GM06990 (cell line): ENCODE data around the gene CNTNAP5.

Experiments
- DNase-seq: peaks from one replicate; pipeline ENCODE4 v3.0.0-alpha.2; 2011; ENCODE audit not compliant: insufficient read length; ENCODE audit errors: extremely low read depth
- H3K27me3 ChIP-seq: replicated peaks from 2 replicates; pipeline ENCODE4 v1.6.0; 2011; ENCODE audit warnings: low read length; ENCODE audit not compliant: control insufficient read depth, insufficient read depth
- H3K36me3 ChIP-seq: 2 replicates; pipeline ENCODE4 v1.5.1; 2011; ENCODE audit warnings: low read length; ENCODE audit not compliant: control insufficient read depth, insufficient read depth
- H3K4me3 ChIP-seq: replicated peaks from 2 replicates; pipeline ENCODE4 v1.5.1; 2011; ENCODE audit warnings: low read depth, mild to moderate bottlenecking, control low read depth, low read length
- TF ChIP-seq, protein P1 (sequence below): IDR thresholded peaks from 2 replicates; pipeline ENCODE4 v1.5.1; 2011; ENCODE audit warnings: low read length, control low read depth, mild to moderate bottlenecking, inconsistent platforms; ENCODE audit not compliant: insufficient read depth, poor library complexity, severe bottlenecking

CNTNAP5 gene

DNA sequence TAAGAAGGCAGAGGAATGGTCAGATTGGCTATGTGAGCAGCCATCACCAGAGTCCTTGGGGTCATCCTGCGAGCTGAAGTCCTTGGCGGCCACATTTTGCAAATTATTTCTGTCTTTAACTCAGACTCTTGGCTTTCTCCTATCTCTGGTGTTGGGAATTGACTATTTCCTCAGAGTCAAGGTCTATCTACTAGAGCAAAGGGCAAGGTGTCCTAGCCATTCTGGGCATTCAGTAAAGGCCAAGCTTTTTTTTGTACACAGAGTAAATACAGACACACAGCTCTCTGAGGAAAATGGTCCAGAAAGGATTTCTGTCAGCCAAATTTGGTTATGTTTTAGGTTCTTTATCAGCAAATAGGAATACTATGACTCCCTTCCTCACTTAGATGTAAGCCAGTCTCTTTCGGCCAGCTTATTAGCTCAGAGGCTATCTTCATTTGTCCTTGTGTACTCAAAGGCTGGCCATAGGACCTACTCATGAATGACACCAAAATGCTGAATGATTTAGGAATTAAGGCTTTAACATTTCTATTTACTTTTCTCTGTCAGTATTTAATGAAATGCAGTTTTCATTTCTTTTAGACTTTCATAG lies 146.5 kb downstream of the CNTNAP5 start:
- no peak for DNase-seq
- H3K4me3 ChIP-seq: no peak overlapping the region
- H3K36me3 ChIP-seq: no peaks in the 10 kb centered on the region
- no peaks in the 10 kb centered on the region for H3K27me3 ChIP-seq
- TF ChIP-seq, protein P1, sequence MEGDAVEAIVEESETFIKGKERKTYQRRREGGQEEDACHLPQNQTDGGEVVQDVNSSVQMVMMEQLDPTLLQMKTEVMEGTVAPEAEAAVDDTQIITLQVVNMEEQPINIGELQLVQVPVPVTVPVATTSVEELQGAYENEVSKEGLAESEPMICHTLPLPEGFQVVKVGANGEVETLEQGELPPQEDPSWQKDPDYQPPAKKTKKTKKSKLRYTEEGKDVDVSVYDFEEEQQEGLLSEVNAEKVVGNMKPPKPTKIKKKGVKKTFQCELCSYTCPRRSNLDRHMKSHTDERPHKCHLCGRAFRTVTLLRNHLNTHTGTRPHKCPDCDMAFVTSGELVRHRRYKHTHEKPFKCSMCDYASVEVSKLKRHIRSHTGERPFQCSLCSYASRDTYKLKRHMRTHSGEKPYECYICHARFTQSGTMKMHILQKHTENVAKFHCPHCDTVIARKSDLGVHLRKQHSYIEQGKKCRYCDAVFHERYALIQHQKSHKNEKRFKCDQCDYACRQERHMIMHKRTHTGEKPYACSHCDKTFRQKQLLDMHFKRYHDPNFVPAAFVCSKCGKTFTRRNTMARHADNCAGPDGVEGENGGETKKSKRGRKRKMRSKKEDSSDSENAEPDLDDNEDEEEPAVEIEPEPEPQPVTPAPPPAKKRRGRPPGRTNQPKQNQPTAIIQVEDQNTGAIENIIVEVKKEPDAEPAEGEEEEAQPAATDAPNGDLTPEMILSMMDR: no peak

DNA sequence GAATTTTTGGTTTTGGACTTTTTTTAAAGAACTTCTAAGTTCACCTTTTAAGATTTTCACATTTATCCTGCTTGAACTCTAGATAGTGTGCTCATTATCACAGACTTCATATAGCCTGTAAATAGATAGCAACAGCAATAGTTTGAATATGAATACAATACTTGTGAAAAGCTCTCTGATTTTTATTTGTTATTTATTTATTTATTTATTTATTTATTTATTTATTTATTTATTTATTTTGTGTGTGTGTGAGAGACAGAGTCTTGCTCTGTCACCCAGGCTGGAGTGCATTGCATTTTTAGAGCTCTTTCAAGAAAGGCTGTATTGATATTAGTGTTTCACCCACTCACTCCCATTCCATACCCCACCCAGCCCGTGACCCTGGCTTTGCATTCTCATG lies 153.6 kb downstream of the CNTNAP5 start:
- H3K27me3 ChIP-seq: no peaks in the 10 kb centered on the region
- no peak overlapping the region for H3K4me3 ChIP-seq
- TF ChIP-seq, protein P1: no peak
- no peak for DNase-seq
- no peaks in the 10 kb centered on the region for H3K36me3 ChIP-seq

DNA sequence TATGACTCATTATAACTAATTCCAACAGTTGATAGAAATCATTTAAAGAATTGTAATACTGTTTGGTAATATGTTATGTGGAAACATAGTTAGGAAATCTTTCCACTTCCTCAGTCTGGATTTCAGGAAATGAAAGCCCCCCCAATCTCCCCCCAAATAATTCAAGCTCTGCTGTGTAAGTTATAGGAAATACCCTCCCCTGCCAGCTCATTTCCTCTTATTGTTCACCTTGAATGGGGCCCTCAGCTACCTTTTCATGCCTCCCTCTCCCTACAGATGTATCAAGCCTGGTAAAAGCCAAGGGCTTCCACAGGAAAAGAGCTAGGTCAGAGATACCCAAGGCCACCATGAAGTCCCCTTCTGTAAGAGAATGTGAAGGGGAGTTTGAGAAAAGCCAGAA lies 155.5 kb downstream of the CNTNAP5 start:
- no peak for DNase-seq
- Histone ChIP-seq H3K36me3 (no peaks in the 10 kb centered on the region), H3K4me3 (no peak overlapping the region), H3K27me3 (no peaks in the 10 kb centered on the region)
- TF ChIP-seq, protein P1: no peak

GRCh38 chr2:124186801-124187200 lies 161.7 kb downstream of the CNTNAP5 start:
- Histone ChIP-seq H3K27me3 (no peaks in the 10 kb centered on the region), H3K4me3 (no peak overlapping the region), H3K36me3 (no peaks in the 10 kb centered on the region)
- DNase-seq: no peak
- TF ChIP-seq, protein P1: no peak

DNA sequence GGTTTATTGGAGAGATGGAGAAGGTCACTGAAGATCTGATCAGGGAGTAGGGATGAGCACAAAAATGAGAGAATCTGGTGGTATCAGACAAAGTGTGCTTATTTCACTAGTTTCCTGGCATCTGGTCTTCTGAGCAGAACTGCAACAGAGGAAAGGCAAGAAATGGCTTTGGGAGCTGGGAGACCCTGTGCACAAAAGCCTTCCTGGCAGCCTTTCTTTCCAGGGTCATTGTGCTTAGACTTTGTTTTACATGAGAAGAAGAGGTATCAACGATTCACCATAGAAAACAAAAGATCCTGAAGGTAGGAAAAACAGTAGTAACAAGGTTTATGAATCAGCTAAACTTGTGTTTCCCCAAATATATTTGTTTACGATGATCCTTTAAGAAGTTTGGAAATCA lies 162.9 kb downstream of the CNTNAP5 start:
- Histone ChIP-seq H3K4me3 (no peak overlapping the region), H3K27me3 (no peaks in the 10 kb centered on the region), H3K36me3 (no peaks in the 10 kb centered on the region)
- TF ChIP-seq, protein P1: no peak
- no peak for DNase-seq

DNA sequence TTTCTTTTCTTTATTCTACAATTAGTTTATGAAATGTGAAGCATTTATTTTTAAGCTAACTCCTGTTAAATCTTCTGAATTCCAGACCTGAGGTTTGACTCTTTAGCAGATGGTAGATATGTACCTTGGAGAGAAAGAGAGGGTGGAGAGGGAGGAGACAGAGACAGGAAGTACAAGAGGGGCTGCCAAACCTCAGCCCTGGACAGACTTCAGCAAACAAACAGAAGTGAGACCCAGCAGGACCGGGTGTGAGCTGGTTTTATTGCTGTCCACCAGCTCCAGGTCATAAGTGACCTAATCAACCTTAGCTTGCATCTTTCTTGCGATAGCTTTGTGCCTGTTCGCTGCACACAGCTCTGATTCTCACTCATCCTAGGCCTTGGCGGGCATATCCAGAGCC lies 168.6 kb downstream of the CNTNAP5 start:
- Histone ChIP-seq H3K4me3 (no peak overlapping the region), H3K36me3 (no peaks in the 10 kb centered on the region), H3K27me3 (no peaks in the 10 kb centered on the region)
- TF ChIP-seq, protein P1: no peak
- no peak for DNase-seq
